Suprapubic skin (tissue), 3 donors: ENCODE results near the gene AFP.

Source experiments
- CTCF ChIP-seq, 2 donors: fragments of 200-600 bp in 1 of 2; fragments of 450-650 bp in 1 of 2; sonication (generic) in 1 of 2; IDR thresholded peaks; one replicate each; pipeline ENCODE4 v1.5.1; 2016 to 2019; ENCODE audit warnings: antibody characterized with exemption in 2 of 2, mild to moderate bottlenecking in 1 of 2, moderate library complexity in 1 of 2
- POLR2A ChIP-seq, 2 donors: fragments of 450-650 bp; IDR thresholded peaks; one replicate each; pipeline ENCODE4 v1.6.1; 2017; ENCODE audit warnings: antibody characterized with exemption in 2 of 2, mild to moderate bottlenecking in 2 of 2, moderate library complexity in 2 of 2

DNA sequence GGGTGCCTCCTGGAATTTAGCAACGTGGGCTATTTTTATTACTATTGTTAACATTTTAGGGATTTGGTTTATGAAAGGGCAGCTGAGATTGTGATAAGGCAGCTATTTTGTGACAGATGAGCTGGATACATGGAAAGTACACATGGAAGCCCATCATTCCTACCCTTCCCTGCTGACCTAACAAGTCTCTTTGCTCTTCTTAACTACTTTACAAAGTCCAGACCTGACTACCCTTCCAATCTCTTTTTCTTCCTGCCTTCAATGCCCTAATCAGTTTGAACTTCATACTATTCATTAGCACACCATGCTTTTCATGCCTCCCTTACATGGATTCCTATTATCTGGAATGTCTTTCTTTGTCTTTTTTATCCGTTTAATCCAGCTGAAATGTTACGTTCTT lies 9.4 kb upstream of the AFP start:
- TF ChIP-seq CTCF (IDR thresholded peaks at IDR 0.05) (no peak), POLR2A (IDR thresholded peaks at IDR 0.05) (no peak)
